Umbilical cord (tissue), 2 donors: ENCODE data around the gene CARD11. TPM values are rescaled to one million over a fixed set of nuclear protein-coding genes. Genes with fewer than 3 reads are reported as not detected.

ENCODE experiments used
- DNase-seq: peaks from one replicate; pipeline ENCODE4 v3.0.0-alpha.2; 2015; ENCODE audit warnings: low spot score
- total RNA-seq: library from RNA; depleted of rRNA; stranded (reverse); fragments of >200 nt; gene quantifications from one replicate; pipeline ENCODE4 v1.2.3, GENCODE V29; 2014; ENCODE audit warnings: low replicate concordance; ENCODE audit not compliant: insufficient read depth

Gene CARD11
- 3.9 TPM for total RNA-seq

DNA sequence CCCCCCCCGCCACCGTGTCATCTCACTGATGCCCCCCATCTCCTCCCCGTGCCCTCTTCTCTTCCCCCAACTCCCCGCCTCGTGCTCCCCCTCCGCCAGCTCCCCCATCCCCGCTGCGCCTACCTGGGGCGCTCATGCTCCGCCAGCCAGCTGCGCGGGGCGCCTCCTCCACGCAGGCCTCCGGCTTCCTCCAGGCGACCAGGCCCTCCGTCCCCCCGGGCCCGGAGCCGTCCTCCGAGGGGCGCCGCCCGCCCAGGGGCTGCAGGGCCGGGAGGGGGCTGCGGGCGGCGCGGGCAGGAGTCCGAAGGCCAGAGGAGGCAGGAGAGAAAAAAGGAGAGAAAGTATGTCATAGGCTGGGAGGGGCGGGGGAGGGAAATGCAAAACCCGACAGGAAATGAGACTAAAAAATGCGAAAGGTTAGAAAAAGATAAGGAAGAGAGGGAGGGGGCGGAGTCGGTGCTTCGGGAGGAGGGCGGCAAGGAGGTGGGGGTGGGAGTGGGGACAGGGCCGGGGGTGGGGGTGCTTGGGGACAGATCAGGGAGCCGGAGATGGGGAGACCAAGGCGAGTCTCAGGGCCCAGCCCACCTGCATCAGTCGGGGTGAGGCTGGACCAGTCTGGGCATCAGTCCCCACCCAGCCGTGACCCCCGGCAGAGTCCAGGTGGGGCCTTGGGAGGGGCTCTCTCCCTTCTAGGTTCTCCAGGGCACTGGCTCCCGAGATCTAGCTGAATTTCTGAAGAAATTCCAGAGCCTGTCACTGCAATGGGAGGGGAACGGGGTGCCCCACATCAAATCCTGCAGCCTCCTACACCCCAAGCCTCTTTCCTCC is at the start of gene CARD11:
TSS of gene CARD11 (minus strand) at position 324 of the 828 bp plus-strand sequence. CDS start 85,361 bp downstream, outside the sequence.
- DNase-seq: peak; percentile 21

DNA sequence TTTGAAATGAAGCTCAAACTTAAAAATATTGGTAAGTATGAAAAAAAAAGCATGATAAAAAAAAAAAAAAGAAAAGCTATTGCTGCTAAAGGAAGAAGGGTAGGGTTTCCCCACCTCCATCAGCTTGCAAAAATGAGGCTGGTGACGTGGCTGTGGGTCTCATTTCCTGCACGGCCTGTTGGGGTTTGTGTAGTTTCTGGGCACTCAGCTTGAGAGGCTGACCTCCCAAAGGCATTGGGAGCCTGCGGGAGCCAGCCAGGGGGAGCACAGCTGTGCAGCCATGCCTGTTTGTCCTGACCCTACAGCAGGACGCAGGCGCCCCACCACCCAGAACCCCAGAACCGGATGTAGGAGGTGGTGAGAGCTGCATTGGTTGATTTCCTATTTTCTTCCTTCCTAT is 48.8 kb upstream of the CARD11 start:
- DNase-seq: no peak

DNA sequence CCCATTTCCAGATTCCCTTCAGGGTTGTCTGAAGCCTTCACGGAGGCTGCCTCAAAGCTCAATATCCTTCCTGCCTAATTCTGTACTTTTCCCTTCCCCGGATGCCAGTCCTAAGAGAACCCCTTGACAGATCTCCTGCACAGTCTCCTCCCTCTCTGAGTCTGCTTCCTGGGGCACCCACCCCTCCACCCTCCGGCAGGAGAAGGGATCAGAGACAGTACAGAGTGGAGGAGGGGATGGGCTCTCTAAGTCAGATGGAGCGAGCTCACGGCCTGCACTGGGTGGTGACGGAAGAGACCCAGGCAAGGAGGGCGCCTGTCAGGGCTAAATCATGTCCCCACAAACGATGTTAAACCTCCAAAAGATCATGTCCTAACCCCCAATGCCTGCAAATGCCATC is 48.0 kb upstream of the CARD11 start:
- DNase-seq: no peak

DNA sequence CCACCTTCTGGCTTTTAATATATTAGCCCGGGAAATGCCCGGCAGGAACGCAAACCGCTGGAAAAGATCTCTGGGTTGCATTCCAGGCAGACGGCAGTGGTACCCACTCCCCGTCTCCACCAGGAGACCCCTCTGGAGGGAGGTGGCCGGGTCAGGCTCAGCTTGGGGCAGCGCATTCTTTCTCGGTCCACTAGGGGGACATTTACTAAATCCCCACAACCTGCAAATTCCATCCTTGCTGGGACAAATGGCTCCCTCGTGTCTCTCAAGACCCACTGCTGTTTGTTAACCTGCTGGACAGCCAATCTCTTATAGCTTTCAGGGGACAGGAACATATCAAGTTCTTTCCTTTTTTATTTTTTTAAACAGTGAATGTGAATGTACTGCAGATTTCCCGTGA is 45.8 kb upstream of the CARD11 start:
- no peak for DNase-seq

DNA sequence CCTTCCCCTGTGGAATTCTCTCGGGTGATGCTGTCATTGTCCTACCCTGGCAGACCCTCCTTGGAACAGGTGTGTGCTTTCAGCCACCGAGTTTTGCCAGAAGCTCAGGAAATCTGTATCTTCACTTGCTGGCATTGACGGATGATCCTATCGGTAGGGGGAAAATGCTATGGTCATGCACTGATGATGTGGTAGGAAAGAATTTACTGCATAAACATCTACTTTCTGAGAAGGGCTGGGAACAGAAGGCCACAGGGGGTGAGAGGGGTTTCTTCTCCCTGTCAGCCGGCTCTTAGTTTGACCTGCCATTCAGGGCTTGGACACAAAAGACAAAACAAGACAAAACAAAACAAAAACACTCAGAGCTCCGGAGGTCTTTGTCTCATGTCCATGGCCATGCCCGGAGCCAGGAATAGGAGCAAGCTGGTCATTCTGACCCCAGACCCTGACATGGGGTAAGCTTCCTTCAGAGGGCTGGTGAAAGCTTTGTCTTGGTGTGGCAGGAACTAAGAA is 43.6 kb upstream of the CARD11 start:
- DNase-seq: peak; percentile 20

DNA sequence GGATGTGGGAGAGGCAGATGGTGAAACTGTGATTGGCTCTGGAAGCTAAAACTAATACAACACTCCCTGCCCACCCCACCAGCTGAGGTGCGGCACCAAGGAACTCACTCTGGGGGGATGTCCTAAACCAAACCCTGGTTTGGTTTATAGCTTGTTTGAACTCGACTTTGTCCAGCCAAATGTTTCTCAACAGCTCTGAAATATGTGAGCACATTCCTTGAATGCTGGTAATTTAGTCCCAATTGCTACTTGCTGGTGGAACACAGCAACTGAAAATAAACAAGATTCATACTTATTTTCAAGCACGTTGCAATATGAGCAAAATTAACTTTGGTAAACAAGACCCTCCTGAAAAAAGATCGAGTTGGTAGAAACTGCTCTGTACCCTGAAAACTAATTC is 39.7 kb upstream of the CARD11 start:
- peak; percentile 8 for DNase-seq

DNA sequence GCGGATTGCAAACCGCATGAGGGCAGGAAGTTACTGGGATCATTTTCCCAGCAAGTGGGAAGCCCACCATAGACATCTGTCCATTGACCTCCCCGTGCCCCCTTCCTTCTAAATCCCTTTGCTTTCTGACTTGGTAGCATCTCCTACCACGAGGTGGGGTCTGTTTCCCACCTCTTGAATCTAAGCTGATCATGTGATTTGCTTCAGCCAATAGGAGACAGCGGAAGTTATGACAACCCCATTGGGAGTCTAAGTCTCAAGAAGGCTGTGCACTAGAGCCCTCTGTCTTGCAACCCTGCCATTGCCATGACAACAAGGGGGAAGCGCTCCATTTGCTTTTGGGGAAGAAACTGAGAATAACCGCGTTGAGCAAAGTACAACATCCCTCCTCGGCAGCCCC is 39.2 kb upstream of the CARD11 start:
- DNase-seq: no peak

DNA sequence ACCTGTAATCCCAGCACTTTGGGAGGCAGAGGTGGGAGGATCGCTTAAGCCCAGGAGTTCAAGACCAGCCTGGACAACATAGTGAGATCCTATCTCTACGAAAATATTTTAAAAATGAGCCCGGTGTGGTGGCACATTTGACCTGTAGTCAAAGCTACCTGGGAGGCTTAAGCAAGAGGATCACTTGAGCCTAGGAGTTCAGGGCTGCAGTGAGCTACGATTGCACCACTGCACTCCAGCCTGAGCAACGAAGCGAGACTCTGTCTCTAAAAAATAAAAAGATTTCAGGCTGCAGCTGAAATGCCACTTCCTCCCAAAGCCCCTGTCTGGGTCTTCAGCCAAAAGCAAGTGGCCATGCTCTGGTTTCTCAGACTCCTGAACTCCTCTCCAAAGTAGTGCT is 38.7 kb upstream of the CARD11 start:
- no peak for DNase-seq

DNA sequence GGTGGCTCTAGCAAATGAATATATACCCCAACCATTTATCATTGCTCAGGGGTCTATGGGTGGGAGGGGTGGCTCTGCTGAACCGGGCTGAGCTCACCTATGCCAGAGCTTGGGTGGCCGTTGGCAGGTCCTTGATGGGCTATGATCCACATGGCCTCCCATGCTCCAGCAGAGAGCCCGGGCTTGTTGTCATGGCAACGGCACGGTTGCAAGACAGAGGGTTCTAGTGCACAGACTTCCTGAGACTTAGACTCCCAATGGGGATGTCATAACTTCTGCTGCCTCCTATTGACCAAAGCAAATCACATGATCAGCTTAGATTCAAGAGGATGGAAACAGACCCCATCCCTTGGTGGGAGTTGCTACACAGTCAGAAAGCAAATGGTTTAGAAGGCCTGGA is 36.4 kb upstream of the CARD11 start:
- no peak for DNase-seq

DNA sequence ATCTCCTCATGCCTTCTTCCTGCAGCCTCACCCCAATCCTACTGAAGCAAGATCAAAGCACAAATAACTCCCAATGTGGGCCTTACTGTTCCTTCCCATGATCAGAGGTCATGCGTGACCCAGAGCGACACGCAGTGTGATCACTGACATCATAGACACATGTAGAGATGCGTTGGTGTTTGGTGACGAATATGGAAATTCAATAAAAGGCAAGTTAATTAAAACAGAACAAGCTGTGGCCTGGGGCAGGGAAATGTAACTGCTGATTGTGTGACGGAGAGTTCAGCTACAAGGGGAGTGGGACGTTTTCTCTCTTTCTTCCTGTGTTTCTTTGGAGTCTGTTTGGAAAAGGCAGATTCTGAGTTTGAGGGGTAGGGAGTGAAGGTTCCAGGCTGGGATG is 34.8 kb upstream of the CARD11 start:
- DNase-seq: no peak

DNA sequence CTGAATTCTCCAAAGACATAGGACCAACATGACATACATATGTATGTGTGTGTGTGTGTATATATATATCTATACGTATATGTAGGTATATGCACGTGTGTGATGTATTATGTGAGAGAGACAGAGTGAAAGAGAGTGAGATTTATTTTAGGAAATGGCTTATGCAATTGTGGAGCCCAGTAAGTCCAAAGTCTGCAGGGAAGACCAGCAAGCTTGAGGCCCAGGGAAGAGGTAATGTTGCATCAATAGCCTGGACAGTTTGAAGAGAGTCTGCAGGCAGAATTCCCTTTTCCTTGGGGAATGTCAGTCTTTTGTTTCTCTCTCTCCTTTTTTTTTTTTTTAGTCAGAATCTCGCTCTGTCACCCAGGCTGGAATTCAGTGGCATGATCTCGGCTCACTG is 33.0 kb upstream of the CARD11 start:
- DNase-seq: no peak

DNA sequence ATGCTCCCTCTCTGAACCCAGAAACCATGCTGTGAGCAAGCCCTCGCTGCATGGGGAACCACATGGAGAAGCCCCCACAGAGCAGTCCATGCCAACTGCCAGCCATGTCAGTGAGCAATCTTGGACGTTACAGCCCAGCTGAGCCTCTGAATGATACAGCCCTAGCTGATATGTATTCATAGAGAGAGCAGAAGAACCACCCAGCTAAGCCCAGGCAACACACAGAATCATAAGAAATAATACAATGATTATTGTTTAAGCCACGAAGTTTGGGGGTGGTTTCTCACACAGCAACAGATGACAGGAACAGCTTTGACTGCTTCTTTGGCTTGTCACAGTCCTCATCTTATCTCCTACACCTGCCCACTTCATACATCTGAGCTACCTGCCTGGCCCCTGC is 32.5 kb upstream of the CARD11 start:
- DNase-seq: no peak

DNA sequence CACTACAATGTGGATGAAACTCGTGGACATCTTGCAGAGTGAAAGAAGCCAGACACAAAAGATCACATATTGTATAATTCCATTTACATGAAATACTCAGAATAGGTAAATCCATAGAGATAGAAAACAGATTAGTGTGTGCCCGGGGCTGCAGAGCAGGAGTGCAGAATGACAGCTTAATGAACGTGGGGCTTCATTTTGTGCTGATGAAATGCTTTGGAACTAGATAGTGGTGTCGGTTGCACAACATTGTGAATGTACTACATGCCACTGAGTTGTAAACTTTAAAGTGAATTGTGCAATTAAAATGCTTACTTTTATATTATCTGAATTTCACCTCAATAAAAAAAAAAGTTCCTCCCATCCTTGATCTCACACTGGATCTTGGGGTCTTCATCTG is 31.8 kb upstream of the CARD11 start:
- no peak for DNase-seq

DNA sequence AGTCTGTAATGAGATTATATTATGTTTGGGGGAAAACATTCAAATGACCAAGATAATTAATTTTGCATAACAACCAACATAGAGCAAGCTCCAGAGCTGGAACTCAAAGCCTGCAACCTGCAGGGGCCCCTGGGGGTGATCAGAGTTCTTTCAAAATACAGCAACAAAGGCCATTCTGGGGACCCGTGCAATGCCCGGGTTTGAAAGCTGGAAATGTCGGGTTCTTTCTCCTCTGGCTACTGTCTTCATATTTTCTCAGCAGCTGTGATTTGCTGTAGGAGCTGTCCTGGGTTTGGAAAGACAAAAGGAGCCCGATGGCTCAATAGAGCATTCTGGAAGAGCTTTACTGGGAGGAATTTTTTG is 30.8 kb upstream of the CARD11 start:
- DNase-seq: no peak

DNA sequence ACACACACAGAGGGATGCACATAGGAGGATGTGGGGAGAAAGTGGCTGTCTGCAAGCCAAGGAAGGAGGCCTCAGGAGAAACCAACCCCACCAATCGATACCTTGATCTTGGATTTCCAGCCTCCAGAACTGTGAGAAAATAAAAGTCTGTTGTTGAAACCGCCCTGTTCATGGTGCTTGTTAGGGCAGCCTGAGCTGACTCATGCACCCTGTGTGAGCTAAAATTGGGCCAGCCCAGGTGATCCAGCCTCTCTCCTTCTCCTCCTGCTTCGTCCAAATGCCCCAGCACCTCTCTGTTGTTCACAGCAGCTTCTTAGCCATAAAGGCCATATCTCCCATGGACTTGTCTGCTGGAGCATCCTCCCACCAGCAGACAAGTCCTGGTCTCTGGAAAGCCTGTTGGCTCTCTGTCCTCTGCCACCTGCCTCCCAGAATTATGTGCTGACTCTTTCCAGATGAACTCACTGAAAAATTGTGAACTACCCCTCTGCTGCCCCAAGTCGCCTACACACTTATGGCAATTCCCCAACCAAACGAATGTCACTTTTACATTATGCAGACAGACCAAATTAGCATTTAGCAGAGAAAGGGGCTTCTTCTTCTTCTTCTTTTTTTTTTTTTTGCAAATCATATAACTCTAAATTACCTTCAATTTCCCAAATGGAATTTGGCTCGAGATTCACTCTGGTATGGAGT is 30.2 kb upstream of the CARD11 start:
- no peak for DNase-seq

DNA sequence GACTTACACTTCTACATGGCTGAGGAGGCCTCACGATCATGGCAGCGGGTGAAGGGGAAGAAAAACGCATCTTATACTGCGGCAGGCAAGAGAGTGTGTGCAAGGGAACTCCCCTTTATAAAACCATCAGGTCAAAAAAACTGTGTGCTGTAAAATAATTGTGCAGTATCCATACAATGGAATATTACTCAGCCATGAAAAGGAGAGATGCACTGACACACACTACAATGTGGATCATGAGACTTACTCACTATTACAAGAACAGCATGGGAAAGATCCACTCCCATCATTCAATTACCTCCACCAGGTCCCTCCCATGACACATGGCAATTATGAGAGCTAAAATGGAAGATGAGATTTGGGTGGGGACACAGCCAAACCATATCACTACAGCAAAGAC is 27.2 kb upstream of the CARD11 start:
- no peak for DNase-seq

DNA sequence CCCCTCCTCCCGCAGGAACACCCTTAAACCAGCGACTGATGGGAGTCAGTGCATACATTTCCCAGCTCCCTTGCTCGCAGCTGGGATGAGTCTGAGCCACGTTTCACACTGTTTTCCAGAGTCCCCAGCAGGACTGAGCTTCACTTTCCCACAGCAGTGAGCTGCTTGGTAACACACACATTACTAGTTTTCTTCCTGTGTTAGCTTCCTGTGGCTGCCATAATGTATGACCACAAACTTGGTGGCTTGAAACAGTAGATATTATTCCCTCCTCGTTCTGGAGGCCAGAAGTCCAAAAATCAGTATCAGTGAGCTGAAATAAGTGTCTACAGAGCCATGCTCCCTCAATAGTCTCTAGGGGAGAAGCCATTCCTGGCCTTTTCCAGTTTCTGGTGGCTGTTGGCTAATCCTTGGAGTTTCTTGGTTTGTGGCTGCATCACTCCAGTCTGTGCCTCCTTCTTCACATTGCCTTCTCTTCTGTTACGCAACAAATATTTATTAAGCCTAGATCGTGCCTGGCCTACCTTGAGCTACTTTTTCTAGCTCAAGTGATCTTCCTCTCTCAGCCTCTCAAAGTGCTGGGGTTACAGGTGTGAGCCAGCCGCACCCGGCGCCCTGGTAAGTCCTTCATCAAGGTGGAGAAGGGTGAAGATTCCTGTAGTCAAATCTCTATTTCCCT is 26.2 kb upstream of the CARD11 start:
- no peak for DNase-seq

DNA sequence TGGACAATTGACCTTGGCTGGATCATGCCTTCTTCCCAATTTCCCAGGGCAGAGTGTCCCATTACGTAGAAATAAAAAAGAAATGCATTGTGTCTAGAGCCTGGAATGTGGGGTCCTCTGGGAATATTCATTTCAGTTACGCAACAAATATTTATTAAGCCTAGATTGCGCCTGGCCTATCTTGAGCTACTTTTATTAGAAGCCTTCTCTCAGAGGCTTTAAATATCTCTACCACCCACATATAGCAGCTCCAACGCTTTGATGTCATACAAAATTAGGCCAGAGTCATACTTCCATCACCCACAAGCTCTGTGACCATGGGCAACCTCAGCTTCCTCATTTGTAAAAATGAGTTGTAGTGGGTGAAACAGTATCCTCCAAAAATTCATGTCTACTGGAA is 24.9 kb upstream of the CARD11 start:
- no peak for DNase-seq

DNA sequence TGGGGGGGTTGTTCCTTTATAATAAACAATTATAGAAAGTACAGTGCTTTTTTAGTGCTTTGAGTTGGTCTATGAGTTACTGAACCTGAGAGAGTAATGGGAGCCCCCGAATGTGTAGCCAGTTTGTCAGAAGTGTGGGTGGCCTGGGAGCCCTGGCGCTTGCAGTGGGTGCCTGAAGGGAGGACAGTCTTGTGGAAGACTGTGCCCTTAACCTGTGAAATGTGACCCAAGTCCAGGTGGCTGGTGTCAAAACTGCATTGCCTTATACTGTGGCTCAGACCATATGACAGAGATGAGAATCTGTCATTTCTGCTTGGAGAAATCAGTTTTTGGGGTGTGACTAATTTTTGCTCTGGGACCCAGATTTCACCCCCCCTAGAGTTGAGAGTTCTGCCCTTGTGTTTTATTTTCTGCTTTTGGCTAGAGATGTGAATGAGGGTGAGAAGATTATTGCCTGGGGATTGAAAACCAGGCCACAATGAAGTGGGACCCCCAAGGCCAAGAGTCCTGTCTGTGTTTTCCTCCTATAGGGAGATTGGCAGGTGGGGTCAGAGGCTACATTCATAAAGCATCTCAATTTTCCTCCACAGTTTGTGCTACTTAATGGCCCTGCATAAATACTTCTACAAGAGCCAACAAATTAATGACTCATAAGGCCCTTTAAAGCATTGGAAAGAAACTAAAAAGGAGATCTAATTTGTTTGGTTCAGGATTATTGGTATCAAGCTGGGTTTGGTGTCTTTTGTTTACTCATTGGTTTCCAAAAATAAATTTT is 24.1 kb upstream of the CARD11 start:
- no peak for DNase-seq

DNA sequence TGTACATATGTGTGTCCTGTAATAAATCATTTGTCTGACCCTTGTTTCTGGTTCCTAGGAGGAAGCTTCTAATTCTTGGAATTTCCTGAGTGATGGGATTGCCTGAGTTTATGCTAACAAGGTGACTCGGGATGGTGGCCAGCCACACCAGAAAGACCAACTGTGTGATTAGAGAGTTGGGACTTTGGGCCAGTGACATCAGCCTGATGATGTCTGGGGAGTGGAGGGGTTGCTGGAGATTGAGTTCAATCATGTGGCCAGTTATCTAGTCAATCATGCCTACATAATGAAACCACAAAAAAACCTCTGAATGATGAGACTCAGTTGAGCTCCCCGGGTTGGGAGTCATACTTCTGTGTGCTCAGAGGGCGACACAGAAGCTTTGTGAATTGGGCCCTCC is 23.5 kb upstream of the CARD11 start:
- DNase-seq: no peak

DNA sequence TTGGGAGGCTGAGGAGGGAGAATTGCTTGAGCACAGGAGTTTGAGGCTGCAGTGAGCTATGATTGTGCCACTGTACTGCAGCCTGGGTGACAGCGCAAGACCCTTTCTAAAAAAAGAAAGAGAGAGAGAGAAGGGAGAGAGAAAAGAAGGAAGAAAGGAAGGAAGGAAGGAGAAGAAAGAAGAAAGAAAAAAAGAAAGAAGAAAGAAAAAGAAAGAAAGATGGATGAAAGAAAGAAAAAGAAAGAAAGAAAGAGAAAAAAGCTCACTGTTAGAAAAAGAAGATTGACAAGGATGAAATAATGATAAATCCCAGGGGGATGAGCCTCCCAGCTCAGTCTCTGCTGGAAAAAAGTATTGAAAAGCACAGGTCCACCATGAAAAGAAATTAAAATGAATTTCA is 22.8 kb upstream of the CARD11 start:
- DNase-seq: no peak

DNA sequence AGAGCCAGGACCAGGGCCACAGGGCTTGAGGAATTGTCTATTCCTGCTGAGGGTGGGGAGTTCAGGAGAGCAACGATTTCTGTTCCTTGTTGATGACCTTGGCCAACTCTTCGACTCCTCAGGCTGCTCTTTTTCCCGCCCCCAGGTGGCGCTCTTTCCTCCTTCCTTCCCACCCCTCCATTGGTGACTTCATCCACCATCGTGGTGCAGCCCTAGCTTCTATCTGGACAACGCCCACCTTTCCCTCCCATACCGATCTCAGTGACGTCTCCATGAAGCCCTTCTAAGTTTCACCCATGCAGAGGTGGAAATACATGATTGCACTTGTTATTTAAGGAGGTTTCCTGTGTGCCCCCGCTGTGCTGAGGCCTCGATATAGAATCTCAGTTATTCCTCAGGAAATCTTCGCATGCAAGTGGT is 22.1 kb upstream of the CARD11 start:
- DNase-seq: no peak
